ENCODE measurements around the gene RAB29.

Gene RAB29

GRCh38 chr1:205774198-205775014 lies 876 bp downstream of the RAB29 start:
- H3K27ac ChIP-seq, result no peak overlapping the region
- TF ChIP-seq CTCF (IDR thresholded peaks at IDR 0.05) (no peak), ZFX (IDR thresholded peaks at IDR 0.05; ENCODE audit: borderline replicate concordance) (no peak)

- H3K27ac ChIP-seq, result no peak overlapping the region
- no peak for TF ChIP-seq ZFX (IDR thresholded peaks at IDR 0.05; ENCODE audit: borderline replicate concordance)
- no peak for TF ChIP-seq CTCF (IDR thresholded peaks at IDR 0.05)
Observed at GRCh38 chr1:205772607-205773032, 2.7 kb downstream of the RAB29 start.

GRCh38 chr1:205770618-205771017 lies 4.7 kb downstream of the RAB29 start:
- no peak overlapping the region for H3K27ac ChIP-seq
- TF ChIP-seq CTCF (IDR thresholded peaks at IDR 0.05) (no peak), ZFX (IDR thresholded peaks at IDR 0.05; ENCODE audit: borderline replicate concordance) (no peak)

- TF ChIP-seq CTCF (IDR thresholded peaks at IDR 0.05) (no peak), ZFX (IDR thresholded peaks at IDR 0.05; ENCODE audit: borderline replicate concordance) (no peak)
- H3K27ac ChIP-seq, result no peak overlapping the region
Observed at GRCh38 chr1:205769641-205770365, 5.5 kb downstream of the RAB29 start.

- no peak overlapping the region for H3K27ac ChIP-seq
- no peak for TF ChIP-seq ZFX (IDR thresholded peaks at IDR 0.05; ENCODE audit: borderline replicate concordance)
- TF ChIP-seq CTCF (IDR thresholded peaks at IDR 0.05), result no peak
Observed at GRCh38 chr1:205767248-205767647, 8.0 kb downstream of the RAB29 start.

GRCh38 chr1:205766570-205766969 lies 8.7 kb downstream of the RAB29 start:
- TF ChIP-seq ZFX (IDR thresholded peaks at IDR 0.05; ENCODE audit: borderline replicate concordance) (no peak), CTCF (IDR thresholded peaks at IDR 0.05) (no peak)
- H3K27ac ChIP-seq, result no peak overlapping the region

- H3K27ac ChIP-seq, result no peak overlapping the region
- no peak for TF ChIP-seq CTCF (IDR thresholded peaks at IDR 0.05)
- no peak for TF ChIP-seq ZFX (IDR thresholded peaks at IDR 0.05; ENCODE audit: borderline replicate concordance)
Observed at GRCh38 chr1:205766038-205766437, 9.2 kb downstream of the RAB29 start.

All from 22Rv1 (cell line).